ENCODE results near the gene DPEP2.
"Not testable (repeated sequence)": the region's sequence is repeated elsewhere in the genome, so short reads cannot be mapped to it uniquely, and the experiment has no call there.

DPEP2 gene

DNA sequence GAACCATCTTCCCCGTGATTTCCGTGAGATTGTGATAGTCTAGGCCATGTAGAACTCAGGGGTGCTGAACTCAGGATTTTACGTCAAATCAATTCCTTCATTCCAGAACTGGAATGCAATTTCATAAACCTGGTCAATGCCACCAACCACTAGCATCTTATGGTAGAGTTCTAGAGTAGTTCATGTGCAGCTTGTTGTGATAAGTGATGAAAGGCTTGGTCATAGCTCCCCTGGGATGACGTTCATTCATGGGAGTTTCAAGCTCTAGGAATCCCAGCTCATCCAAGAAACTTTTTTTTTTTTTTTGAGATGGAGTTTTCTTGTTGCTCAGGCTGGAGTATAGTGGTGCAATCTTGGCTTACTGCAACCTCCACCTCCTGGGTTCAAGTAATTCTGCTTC, 3.7 kb upstream of the DPEP2 start:
- no peak for DNase-seq

GRCh38 chr16:68000450-68000849, 1.2 kb upstream of the DPEP2 start:
- no peak for DNase-seq

DNA sequence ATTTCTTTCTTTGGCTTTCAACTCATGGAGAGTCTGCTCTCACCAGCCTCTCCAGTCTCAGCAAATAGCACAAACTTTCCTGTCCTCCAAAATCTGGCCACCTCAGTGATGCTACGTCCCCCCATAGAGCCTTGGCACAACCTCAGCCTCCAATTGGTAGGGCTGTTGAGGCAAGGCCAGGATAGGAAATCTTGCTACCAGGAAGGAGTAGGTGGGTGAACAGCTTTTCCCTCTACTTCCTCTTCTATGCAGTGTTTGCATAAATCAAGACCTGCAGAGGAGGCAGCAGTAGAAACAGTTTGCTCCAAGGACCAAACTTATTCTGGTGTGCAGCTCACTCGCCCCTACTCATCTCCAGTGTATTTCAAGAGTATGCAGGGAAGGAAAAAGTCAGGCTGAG, 701 bp upstream of the DPEP2 start:
- DNase-seq = no peak

- DNase-seq = not testable (repeated sequence)
These were observed 979 bp downstream of the DPEP2 start for GRCh38 chr16:67998231-67998778.

DNA sequence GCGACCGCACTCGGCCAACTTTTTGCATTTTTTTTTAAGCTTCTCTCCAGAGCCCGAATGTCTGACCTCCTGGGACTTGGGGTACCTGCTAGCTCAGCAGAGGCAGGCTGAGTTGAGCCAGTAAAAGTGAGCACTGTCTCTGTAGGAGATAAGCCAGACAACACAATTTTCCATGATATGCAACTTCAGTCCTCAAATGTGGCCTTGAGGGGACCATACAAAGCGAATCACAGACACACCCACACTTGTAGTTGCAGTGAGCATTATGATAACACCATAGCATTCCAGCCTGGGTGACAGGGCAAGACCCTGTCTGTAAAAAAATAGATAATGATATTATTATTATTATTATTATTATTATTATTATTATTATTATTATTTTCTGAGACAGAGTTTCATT, 2.6 kb downstream of the DPEP2 start:
- no peak for DNase-seq

- no peak for DNase-seq
These were observed 3.9 kb downstream of the DPEP2 start for GRCh38 chr16:67995423-67995822.

DNA sequence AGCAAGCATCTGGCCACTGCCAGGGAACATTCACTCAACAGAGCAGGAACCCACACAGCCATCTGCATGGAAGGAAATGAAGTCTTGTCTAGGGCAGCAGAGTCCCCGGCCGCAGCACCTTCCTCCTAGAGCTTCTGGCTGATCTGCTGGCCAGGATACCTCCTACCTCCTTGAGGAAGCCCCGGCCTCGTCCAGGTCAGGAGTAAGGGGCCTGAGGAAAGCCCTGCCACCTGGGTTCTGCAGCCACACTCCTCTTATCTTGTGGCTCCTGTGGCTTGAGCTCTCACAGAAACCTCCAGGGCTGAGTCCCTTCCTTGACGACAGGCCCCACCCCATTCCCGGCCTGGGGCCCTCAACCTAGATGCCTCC, 5.3 kb downstream of the DPEP2 start:
- not testable (repeated sequence) for DNase-seq

DNA sequence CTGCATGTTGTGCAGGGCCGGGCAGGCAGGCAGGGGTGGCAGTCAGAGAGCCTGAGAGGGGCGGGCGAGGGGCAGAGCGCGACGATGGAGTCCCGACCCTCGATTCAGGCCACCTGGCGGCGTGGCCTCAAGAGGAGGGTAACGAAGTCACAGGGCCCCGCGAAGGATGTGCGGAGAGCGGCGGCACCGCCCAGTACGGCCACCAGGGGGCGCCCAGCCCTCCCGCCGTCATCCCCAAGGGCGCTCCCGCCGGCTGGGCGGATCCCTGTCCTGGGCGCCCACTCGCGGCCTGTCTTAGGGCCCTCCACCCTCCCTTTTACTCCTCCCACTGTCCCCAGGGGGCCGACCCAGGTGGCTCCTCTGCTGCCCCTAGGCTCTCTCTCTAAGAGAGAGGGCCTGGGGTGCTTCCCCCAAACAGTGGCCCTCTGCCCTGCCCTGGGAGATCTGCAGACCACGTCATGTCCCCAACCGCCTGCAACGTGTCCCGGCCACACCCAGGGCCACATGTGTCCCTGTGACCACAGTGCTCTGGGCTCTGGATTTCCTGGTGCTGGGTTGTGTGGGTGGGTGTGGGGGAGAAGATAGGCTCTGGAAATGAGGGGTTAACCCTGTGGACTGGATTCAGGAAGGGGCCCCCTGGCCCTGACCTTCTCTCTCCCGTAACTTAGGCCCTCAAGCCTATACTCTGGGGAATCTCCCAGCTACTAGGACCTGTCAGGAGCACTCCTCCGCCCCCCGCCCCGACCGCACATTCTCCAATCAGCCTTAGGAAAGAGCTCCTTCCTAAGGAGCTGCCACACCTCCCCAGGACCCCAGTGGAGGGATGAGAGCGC, 5.9 kb downstream of the DPEP2 start:
- DNase-seq = peak in 1 of 2 experiments; percentile 55

GRCh38 chr16:67992661-67993206, 6.5 kb downstream of the DPEP2 start:
- no peak for DNase-seq

- DNase-seq = no peak
These were observed 9.3 kb downstream of the DPEP2 start for GRCh38 chr16:67990018-67990386.

GRCh38 chr16:67989322-67990017, 9.8 kb downstream of the DPEP2 start:
- no peak for DNase-seq

GRCh38 chr16:67988675-67989074, 10.6 kb downstream of the DPEP2 start:
- DNase-seq = no peak

GRCh38 chr16:67987460-67988160, 11.7 kb downstream of the DPEP2 start:
- DNase-seq = no peak

DNA sequence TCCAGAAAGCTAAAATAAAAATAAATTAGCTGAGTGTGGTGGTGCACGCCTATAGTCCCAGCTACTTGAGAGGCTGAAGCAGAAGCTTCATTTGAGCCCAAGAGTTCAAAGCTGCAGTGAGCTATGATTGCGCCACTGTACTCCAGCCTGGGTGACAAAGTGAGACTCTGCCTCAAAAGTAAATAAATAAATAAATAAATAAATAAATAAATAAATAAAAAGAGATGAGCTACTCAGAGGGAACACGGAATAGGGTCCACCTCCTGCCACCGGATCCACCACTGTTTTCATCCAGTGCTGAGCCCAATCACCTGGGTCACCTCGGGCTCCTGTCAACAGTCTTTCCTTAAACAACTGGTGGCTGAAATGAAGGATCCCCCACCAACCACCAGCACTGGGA, 12.3 kb downstream of the DPEP2 start:
- no peak for DNase-seq

DNA sequence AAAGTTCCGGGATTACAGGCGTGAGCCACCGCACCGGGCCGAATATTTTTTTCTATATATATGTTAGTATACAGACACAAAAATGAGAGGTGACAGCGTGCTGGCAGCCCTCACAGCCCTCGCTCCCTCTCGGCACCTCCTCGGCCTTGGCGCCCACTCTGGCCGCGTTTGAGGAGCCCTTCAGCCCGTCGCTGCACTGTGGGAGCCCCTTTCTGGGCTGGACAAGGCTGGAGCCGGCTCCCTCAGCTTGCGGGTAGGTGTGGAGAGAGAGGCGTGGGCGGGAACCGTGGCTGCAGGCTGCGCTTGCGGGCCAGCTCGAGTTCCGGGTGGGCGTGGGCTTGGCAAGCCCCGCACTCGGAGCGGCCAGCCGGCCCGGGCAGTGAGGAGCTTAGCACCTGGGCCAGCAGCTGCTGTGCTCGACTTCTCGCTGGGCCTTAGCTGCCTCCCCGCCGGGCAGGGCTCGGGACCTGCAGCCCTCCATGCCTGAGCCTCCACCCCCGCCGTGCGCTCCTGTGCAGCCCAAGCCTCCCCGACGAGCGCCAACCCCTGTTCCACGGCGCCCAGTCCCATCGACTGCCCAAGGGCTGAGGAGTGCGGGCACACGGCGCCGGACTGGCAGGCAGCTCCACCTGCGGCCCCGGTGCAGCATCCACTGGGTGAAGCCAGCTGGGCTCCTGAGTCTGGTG, 17.1 kb downstream of the DPEP2 start:
- DNase-seq = no peak

DNA sequence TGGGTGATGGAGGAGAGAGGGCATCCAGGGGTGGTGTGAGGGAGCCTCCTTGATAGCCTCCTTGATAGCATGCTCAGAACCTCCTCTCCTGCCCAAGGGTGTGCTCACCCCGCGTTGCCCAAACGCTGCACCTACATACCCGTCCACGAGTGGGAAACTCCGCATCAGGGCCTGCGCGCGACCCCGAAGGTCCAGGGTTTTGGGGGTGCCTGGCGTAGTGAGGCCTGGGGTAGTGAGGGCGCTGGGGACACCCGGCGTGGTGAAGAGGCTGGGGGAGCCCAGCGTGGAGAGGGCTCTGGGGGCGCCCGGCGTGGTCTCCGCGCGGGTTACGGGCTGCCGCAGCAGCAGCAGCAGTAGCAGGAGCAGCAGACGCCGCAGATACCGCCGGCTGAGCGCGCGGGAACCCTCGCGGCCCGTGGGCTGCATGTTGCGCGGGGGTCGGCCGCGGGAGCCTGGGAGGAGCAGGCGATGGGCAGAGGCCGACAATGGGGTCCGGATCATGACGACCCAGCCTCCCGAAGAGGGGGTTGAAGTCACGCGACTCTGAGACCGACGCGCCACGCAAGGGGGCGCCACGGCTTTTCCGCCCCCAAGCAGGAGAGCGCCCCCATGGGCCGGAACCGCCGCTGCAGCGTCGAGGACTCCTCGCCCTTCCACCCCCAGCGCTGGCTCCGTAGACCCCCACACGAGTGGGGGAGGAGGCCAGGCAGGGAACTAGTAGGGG, 19.2 kb downstream of the DPEP2 start, which contains the start of gene DPEP3:
DPEP3 (minus strand) TSS at position 545 of the 724 bp plus-strand sequence; CDS start at position 426, 119 bp downstream.
- DNase-seq = no peak

DNA sequence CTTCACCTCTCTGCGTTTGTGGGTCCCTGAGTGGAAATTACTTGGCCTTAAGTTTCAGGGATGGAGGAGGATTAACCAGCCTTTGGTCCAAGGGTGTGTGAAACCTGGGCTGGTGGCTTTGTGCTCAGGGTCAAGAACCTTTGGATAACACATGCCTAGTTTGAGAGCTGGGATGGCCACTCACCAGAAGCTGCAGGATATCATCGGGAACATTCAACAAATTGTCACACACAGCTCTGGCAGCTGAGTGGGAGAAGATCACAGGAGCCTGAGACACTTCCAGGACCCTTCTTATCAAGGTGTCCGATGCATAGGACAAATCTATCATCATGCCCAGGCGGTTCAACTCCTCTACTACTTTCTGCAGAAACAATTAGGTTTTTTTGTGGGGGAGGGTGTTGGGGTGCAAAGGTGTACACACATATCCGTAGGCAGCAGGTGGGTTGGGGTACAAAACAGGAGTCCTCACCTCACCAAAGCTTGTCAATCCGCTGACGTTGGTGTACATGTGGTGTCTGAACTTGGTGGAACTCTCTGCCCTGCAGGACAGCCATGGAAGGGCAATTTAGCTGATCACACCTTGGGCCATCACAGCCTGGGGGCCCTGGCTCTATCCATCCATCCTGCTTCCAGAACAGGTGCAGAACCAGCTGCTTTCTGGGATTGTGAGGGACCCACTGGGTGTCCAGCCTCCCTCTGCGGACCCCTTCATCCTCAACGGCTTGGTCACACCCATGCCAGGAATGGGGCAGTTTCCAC, 21.6 kb downstream of the DPEP2 start:
- DNase-seq = no peak

- DNase-seq = no peak
These were observed 22.3 kb downstream of the DPEP2 start for GRCh38 chr16:67977005-67977404.

- no peak for DNase-seq
These were observed 23.1 kb downstream of the DPEP2 start for GRCh38 chr16:67976205-67976604.

- no peak for DNase-seq
These were observed 23.8 kb downstream of the DPEP2 start for GRCh38 chr16:67975321-67976105.

Data from NCI-H446 (cell line).